Mammary epithelial cell (primary cell): Measurements from ENCODE around the gene GNAI3.

Experiments
- CTCF ChIP-seq, 2 donors: IDR thresholded peaks in 1 of 2; conservative IDR thresholded peaks in 1 of 2; 2 replicates each; pipeline ENCODE4 v1.5.1; 2011 to 2012; ENCODE audit warnings: inconsistent platforms in 2 of 2, low read length in 2 of 2, mild to moderate bottlenecking in 2 of 2, control low read depth in 1 of 2, low read depth in 1 of 2; ENCODE audit not compliant: insufficient read depth in 1 of 2; ENCODE audit errors: extremely low read depth in 1 of 2
- EZH2 ChIP-seq: IDR thresholded peaks from 2 replicates; pipeline ENCODE4 v1.6.1; 2012; ENCODE audit warnings: low read length, inconsistent platforms, borderline replicate concordance

GRCh38 chr1:109589177-109589576 lies 40.8 kb downstream of the GNAI3 start:
- TF ChIP-seq CTCF (conservative IDR thresholded peaks at IDR 0.05 in 1 of 2, IDR thresholded peaks at IDR 0.05 in 1 of 2; ENCODE audit: extremely low read depth in 1 of 2, insufficient read depth in 1 of 2, low read depth in 1 of 2, low read length in 2 of 2), result no peak
- TF ChIP-seq EZH2, result no peak
